ENCODE results near the gene FXN.

FXN gene

GRCh38 chr9:69145144-69145715, 109.7 kb downstream of the FXN start:
- no peak for DNase-seq

DNA sequence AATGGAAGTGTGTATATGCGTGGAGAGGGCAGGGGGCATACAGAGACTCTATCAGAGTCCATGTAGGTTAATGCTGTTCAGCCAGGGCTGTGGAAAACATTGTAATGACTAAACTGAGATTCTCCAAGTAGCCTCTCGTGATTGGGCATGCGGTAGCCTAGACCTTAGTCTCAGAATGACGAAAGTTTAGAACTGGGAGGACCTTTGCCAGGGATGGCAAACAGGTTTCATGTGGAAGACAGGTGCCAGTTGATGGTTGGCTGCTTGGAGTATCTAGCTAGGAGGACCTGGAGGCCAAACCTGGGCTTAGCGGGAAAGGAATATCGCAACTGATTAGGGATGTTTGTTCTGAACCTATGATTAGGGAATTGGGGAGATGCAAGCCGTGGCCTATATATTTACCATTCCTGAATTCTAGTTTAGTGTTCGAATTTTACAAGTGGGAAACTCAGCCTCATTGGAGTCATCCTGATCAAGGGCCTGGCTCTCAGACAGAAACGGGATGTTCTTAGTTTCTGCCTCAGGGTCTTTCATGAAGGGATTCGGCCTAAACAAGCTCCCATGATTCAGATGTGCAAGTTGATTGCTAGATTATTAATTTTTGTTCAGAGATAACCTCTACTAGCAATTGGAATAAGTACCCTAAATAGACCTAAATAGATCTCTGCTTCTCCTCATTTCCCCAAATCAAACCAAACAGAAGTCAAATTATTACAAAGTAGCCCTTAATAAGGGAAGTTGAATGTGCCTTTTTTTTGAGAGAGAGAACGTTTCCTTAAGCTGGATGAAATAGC, 111.7 kb downstream of the FXN start:
- no peak for DNase-seq

GRCh38 chr9:69149321-69149807, 113.8 kb downstream of the FXN start:
- DNase-seq, result no peak

Measured in hematopoietic multipotent progenitor cell treated with erythropoietin and hydrocortisone succinate and interleukin-3 and kit ligand, for 6 days (in vitro differentiated cells).